Measurements from ENCODE around the gene PATE3.

PATE3 gene

DNA sequence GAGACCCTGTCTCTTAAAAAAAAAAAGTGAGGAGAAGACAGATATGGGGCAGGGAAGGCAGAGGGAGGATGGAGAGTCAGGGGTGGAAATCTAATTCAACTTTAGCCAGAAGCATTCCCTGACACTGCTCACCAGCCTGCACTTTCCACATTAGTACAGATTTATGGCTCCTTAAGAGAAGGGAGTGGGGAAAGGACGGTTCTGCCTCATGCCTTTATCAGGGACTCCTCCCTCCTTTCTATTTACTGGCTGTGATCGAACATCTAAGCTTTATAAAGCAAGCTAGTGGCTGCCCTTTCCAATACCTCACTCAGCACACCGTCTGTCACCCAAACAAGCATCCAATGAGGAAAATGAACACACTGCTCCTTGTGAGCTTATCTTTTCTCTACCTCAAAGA lies 45.1 kb downstream of the PATE3 start, which contains the start of gene PATE4:
PATE4 (plus strand) TSS at position 301 of the 400 bp plus-strand sequence; CDS start at position 345, 44 bp downstream.
- TF ChIP-seq, protein P1, sequence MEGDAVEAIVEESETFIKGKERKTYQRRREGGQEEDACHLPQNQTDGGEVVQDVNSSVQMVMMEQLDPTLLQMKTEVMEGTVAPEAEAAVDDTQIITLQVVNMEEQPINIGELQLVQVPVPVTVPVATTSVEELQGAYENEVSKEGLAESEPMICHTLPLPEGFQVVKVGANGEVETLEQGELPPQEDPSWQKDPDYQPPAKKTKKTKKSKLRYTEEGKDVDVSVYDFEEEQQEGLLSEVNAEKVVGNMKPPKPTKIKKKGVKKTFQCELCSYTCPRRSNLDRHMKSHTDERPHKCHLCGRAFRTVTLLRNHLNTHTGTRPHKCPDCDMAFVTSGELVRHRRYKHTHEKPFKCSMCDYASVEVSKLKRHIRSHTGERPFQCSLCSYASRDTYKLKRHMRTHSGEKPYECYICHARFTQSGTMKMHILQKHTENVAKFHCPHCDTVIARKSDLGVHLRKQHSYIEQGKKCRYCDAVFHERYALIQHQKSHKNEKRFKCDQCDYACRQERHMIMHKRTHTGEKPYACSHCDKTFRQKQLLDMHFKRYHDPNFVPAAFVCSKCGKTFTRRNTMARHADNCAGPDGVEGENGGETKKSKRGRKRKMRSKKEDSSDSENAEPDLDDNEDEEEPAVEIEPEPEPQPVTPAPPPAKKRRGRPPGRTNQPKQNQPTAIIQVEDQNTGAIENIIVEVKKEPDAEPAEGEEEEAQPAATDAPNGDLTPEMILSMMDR (conservative IDR thresholded peaks at IDR 0.05) = no peak
- TF ChIP-seq ZFX (IDR thresholded peaks at IDR 0.05) = no peak
- H3K27ac ChIP-seq = no peak within 1 kb of the TSS

DNA sequence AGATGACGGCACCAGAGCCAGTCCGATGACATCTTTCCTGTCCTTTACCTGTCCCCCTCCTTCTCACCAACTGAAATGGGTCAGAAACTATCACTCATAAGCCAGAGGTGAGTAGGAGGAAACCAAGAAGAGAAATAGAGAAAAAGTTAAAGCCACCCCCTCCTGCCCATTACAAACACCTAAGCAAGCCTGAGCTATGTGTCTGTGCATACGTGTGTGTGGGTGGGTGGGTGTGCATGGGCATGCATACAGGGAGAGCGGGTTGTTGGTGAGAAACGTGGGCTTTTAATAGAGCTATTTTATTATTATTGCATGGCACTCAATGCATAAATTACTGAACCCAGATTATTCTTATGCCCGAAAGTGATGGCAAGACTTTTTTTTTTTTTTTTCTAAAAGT lies 47.8 kb downstream of the PATE3 start:
- H3K27ac ChIP-seq = no peak overlapping the region
- no peak for TF ChIP-seq ZFX (IDR thresholded peaks at IDR 0.05)
- TF ChIP-seq, protein P1 (conservative IDR thresholded peaks at IDR 0.05) = no peak

Measured in C4-2B (cell line).